ENCODE measurements around the gene SLC38A2.

Gene SLC38A2

GRCh38 chr12:46382408-46382963 is 9.9 kb upstream of the SLC38A2 start:
- Histone ChIP-seq H3K9me2 (replicated peaks; ENCODE audit: insufficient read depth, low read length) (no peaks in the 10 kb centered on the region), H3K9ac (ENCODE audit: low read length) (peak overlapping the region; percentile 59), H3K79me2 (ENCODE audit: insufficient read depth, low read length) (no peaks in the 10 kb centered on the region), H3K27ac (ENCODE audit: low read depth, low read length) (no peak overlapping the region), H3K4me2 (ENCODE audit: low read depth, low read length, poor library complexity, severe bottlenecking) (peak overlapping the region; percentile 70), H3F3A (ENCODE audit: insufficient read depth) (peaks cover 27% of the 10 kb centered on the region), H3K4me3 (ENCODE audit: insufficient read depth, low read length, poor library complexity, severe bottlenecking) (peak overlapping the region; percentile 70), H3K9me3 (ENCODE audit: insufficient read depth, low read length) (no peaks in the 10 kb centered on the region), H3K36me3 (ENCODE audit: low read length) (no peaks in the 10 kb centered on the region), H3K27me3 (ENCODE audit: low read length) (no peaks in the 10 kb centered on the region), H2AFZ (ENCODE audit: low read depth, low read length, severe bottlenecking) (peak overlapping the region; percentile 89), H4K20me1 (ENCODE audit: low read depth, low read length) (no peaks in the 10 kb centered on the region)
- TF ChIP-seq EZH2phosphoT487 (conservative IDR thresholded peaks at IDR 0.05; ENCODE audit: low read length) = 0 out of 2 replicates have a peak, but pooled peaks have one; percentile 77
- TF ChIP-seq CTCF (IDR thresholded peaks at IDR 0.05; ENCODE audit: insufficient read depth, low read length, poor library complexity, severe bottlenecking) = no peak

- no peaks in the 10 kb centered on the region for H4K20me1 ChIP-seq (ENCODE audit: low read depth, low read length)
- no peaks in the 10 kb centered on the region for H3K79me2 ChIP-seq (ENCODE audit: insufficient read depth, low read length)
- no peaks in the 10 kb centered on the region for H3K9me2 ChIP-seq (replicated peaks; ENCODE audit: insufficient read depth, low read length)
- H3K36me3 ChIP-seq (ENCODE audit: low read length) = no peaks in the 10 kb centered on the region
- H3K4me3 ChIP-seq (ENCODE audit: insufficient read depth, low read length, poor library complexity, severe bottlenecking) = no peak overlapping the region
- TF ChIP-seq EZH2phosphoT487 (conservative IDR thresholded peaks at IDR 0.05; ENCODE audit: low read length) (no peak), CTCF (IDR thresholded peaks at IDR 0.05; ENCODE audit: insufficient read depth, low read length, poor library complexity, severe bottlenecking) (no peak)
- H3K27me3 ChIP-seq (ENCODE audit: low read length) = no peaks in the 10 kb centered on the region
- H3K27ac ChIP-seq (ENCODE audit: low read depth, low read length) = no peak overlapping the region
- H3K4me2 ChIP-seq (ENCODE audit: low read depth, low read length, poor library complexity, severe bottlenecking) = no peak overlapping the region
- H3K9ac ChIP-seq (ENCODE audit: low read length) = no peak overlapping the region
- peaks cover 16% of the 10 kb centered on the region; the same call in 1 of the 2 replicates for H3F3A ChIP-seq (ENCODE audit: insufficient read depth)
- H2AFZ ChIP-seq (ENCODE audit: low read depth, low read length, severe bottlenecking) = no peak overlapping the region
- H3K9me3 ChIP-seq (ENCODE audit: insufficient read depth, low read length) = no peaks in the 10 kb centered on the region
Observed at GRCh38 chr12:46380881-46381280, 8.3 kb upstream of the SLC38A2 start.

GRCh38 chr12:46380022-46380796 is 7.6 kb upstream of the SLC38A2 start:
- Histone ChIP-seq H3K27ac (ENCODE audit: low read depth, low read length) (no peak overlapping the region), H3K4me3 (ENCODE audit: insufficient read depth, low read length, poor library complexity, severe bottlenecking) (no peak overlapping the region), H3K9me3 (ENCODE audit: insufficient read depth, low read length) (no peaks in the 10 kb centered on the region), H3F3A (ENCODE audit: insufficient read depth) (peaks cover 16% of the 10 kb centered on the region; the same call in 1 of the 2 replicates), H2AFZ (ENCODE audit: low read depth, low read length, severe bottlenecking) (no peak overlapping the region), H3K9me2 (replicated peaks; ENCODE audit: insufficient read depth, low read length) (no peaks in the 10 kb centered on the region), H3K27me3 (ENCODE audit: low read length) (no peaks in the 10 kb centered on the region), H3K4me2 (ENCODE audit: low read depth, low read length, poor library complexity, severe bottlenecking) (no peak overlapping the region), H3K9ac (ENCODE audit: low read length) (no peak overlapping the region), H3K36me3 (ENCODE audit: low read length) (no peaks in the 10 kb centered on the region), H3K79me2 (ENCODE audit: insufficient read depth, low read length) (no peaks in the 10 kb centered on the region), H4K20me1 (ENCODE audit: low read depth, low read length) (no peaks in the 10 kb centered on the region)
- no peak for TF ChIP-seq EZH2phosphoT487 (conservative IDR thresholded peaks at IDR 0.05; ENCODE audit: low read length)

GRCh38 chr12:46379352-46379751 is 6.8 kb upstream of the SLC38A2 start:
- no peaks in the 10 kb centered on the region for H3K9me3 ChIP-seq (ENCODE audit: insufficient read depth, low read length)
- H4K20me1 ChIP-seq (ENCODE audit: low read depth, low read length) = no peaks in the 10 kb centered on the region
- no peak overlapping the region for H3K27ac ChIP-seq (ENCODE audit: low read depth, low read length)
- H3K36me3 ChIP-seq (ENCODE audit: low read length) = no peaks in the 10 kb centered on the region
- peaks cover 9% of the 10 kb centered on the region; the same call in 1 of the 2 replicates for H3F3A ChIP-seq (ENCODE audit: insufficient read depth)
- TF ChIP-seq CTCF (IDR thresholded peaks at IDR 0.05; ENCODE audit: insufficient read depth, low read length, poor library complexity, severe bottlenecking) (no peak), EZH2phosphoT487 (conservative IDR thresholded peaks at IDR 0.05; ENCODE audit: low read length) (no peak)
- no peak overlapping the region for H3K4me2 ChIP-seq (ENCODE audit: low read depth, low read length, poor library complexity, severe bottlenecking)
- no peaks in the 10 kb centered on the region for H3K9me2 ChIP-seq (replicated peaks; ENCODE audit: insufficient read depth, low read length)
- no peaks in the 10 kb centered on the region for H3K27me3 ChIP-seq (ENCODE audit: low read length)
- H2AFZ ChIP-seq (ENCODE audit: low read depth, low read length, severe bottlenecking) = no peak overlapping the region
- H3K79me2 ChIP-seq (ENCODE audit: insufficient read depth, low read length) = no peaks in the 10 kb centered on the region
- H3K4me3 ChIP-seq (ENCODE audit: insufficient read depth, low read length, poor library complexity, severe bottlenecking) = no peak overlapping the region
- no peak overlapping the region for H3K9ac ChIP-seq (ENCODE audit: low read length)

Data from SU-DHL-6 (cell line).